Measurements from ENCODE around the gene CDT1. TPM values are rescaled to one million over a fixed set of nuclear protein-coding genes. Genes with fewer than 3 reads are reported as not detected.

CDT1 gene
- total RNA-seq, 1 experiment from 2014 or later: 74.1 TPM

DNA sequence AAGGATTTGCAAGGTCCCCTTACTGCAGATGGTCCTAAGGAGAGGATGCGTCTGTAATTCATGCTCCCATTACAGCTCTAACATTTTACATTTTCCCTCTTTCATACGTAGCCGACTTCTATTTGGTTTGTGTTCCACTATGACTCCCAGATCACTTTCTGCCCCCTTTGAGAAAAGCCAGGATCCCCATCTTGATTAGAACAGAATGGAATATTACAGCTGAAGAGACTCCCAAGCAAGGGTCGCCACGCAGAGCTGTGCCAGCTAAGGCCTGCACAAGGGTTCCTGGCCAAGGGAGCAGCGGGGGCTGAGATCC is 3.4 kb upstream of the CDT1 start:
- H3K79me2 ChIP-seq (ENCODE audit: insufficient read depth, low read length): peaks cover 3% of the 10 kb centered on the region; the same call in 1 of the 2 replicates

More for the DNA sequence above, 3.4 kb upstream of the CDT1 start:
- H3K23me2 ChIP-seq (ENCODE audit: insufficient read length, low read depth, low read length, poor library complexity, severe bottlenecking): peaks cover 14% of the 10 kb centered on the region
- H2AK5ac ChIP-seq (ENCODE audit: insufficient read length, low read length): no peak overlapping the region
- H3K9me3 Mint-ChIP-seq: no peaks in the 10 kb centered on the region
- no peak overlapping the region for H4K91ac ChIP-seq (ENCODE audit: insufficient read length, low read depth, low read length)
- H3K4me3 Mint-ChIP-seq: 0 out of 5 replicates have a peak overlapping the region, but pooled peaks of 1 of the 2 experiments have one; percentile 0
- H3K4me2 ChIP-seq (ENCODE audit: insufficient read depth, insufficient read length, low read length): no peak overlapping the region
- no peak overlapping the region for H2AFZ ChIP-seq (ENCODE audit: low read length)
- no peak overlapping the region for H2BK5ac ChIP-seq (ENCODE audit: insufficient read length, low read length)
- peaks cover 4% of the 10 kb centered on the region for H3K27me3 Mint-ChIP-seq (ENCODE audit: low read depth)
- no peak overlapping the region for H2BK120ac ChIP-seq (ENCODE audit: low read depth, low read length, poor library complexity, severe bottlenecking)
- peaks cover 0 to 3% of the 10 kb centered on the region in 2 experiments; a peak in 1 of 4 replicates for H3K4me1 Mint-ChIP-seq
- H3K9me3 ChIP-seq (ENCODE audit: control insufficient read depth, low read depth, low read length): no peaks in the 10 kb centered on the region
- no peak overlapping the region for H2BK12ac ChIP-seq (ENCODE audit: insufficient read length, low read depth, low read length)
- H3K27ac ChIP-seq (ENCODE audit: insufficient read length, low read depth, low read length): no peak overlapping the region
- no peak overlapping the region for H3K56ac ChIP-seq (ENCODE audit: insufficient read length, low read depth, low read length)
- peaks cover 0 to 9% (median 6%) of the 10 kb centered on the region in 3 experiments; a peak in 4 of 7 replicates for H3K36me3 Mint-ChIP-seq (ENCODE audit: insufficient read depth in 1 of 3, low read depth in 3 of 3)
- no peak overlapping the region for H3K14ac ChIP-seq (ENCODE audit: insufficient read depth, low read length)
- no peak overlapping the region for H3K23ac ChIP-seq (ENCODE audit: insufficient read length, low read depth, low read length)
- no peak overlapping the region for H2BK20ac ChIP-seq (ENCODE audit: low read depth, low read length, poor library complexity, severe bottlenecking)
- H3K9ac ChIP-seq (ENCODE audit: extremely low read depth, insufficient read length, low read length): no peak overlapping the region
- H3K18ac ChIP-seq (ENCODE audit: insufficient read length, low read depth, low read length): no peak overlapping the region
- H3K27ac Mint-ChIP-seq: 0 out of 7 replicates have a peak overlapping the region, but pooled peaks of 1 of the 3 experiments have one; percentile 0
- H4K5ac ChIP-seq (ENCODE audit: insufficient read length, low read depth, low read length): no peak overlapping the region
- H3K4ac ChIP-seq (ENCODE audit: low read depth, low read length): no peak overlapping the region
- no peak overlapping the region for H2BK15ac ChIP-seq (ENCODE audit: low read depth, low read length)
- H3K79me1 ChIP-seq (ENCODE audit: insufficient read depth, low read depth, low read length, poor library complexity, severe bottlenecking): peaks cover 6% of the 10 kb centered on the region
- no peak for DNase-seq
- no peaks in the 10 kb centered on the region for H4K20me1 ChIP-seq (ENCODE audit: control insufficient read depth, insufficient read depth, insufficient read length)
- H3K4me1 ChIP-seq (ENCODE audit: insufficient read depth, low read length): no peaks in the 10 kb centered on the region
- no peak overlapping the region for H3T11ph ChIP-seq (ENCODE audit: low read length)
- WGBS (ENCODE audit: extremely low coverage, insufficient read length, low lambda C conversion rate): no CpG with 5 or more reads among the region's 6 CpGs
- H4K8ac ChIP-seq (replicated peaks; ENCODE audit: insufficient read length, low read depth, low read length): no peak overlapping the region
- H3K27me3 ChIP-seq (ENCODE audit: insufficient read depth, low read length): no peaks in the 10 kb centered on the region
- TF ChIP-seq, protein P1, sequence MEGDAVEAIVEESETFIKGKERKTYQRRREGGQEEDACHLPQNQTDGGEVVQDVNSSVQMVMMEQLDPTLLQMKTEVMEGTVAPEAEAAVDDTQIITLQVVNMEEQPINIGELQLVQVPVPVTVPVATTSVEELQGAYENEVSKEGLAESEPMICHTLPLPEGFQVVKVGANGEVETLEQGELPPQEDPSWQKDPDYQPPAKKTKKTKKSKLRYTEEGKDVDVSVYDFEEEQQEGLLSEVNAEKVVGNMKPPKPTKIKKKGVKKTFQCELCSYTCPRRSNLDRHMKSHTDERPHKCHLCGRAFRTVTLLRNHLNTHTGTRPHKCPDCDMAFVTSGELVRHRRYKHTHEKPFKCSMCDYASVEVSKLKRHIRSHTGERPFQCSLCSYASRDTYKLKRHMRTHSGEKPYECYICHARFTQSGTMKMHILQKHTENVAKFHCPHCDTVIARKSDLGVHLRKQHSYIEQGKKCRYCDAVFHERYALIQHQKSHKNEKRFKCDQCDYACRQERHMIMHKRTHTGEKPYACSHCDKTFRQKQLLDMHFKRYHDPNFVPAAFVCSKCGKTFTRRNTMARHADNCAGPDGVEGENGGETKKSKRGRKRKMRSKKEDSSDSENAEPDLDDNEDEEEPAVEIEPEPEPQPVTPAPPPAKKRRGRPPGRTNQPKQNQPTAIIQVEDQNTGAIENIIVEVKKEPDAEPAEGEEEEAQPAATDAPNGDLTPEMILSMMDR (conservative IDR thresholded peaks at IDR 0.05): no peak

All from H9 (cell line).